OCI-LY3 (cell line): ENCODE data around the gene IZUMO4.

ENCODE experiments used
- CTCF ChIP-seq: fragments of 200-600, 300-600 bp; sonication (generic); IDR thresholded peaks from 2 replicates; pipeline ENCODE4 v1.5.1; 2014; ENCODE audit warnings: antibody characterized with exemption, low read length, low read depth
- EZH2phosphoT487 ChIP-seq: fragments of 200-600 bp; shearing (Covaris generic); IDR thresholded peaks from 2 replicates; pipeline ENCODE4 v1.6.1; 2018; ENCODE audit warnings: antibody characterized with exemption, mixed run types, low read depth

GRCh38 chr19:2097886-2098327 is 1.2 kb downstream of the IZUMO4 start:
- TF ChIP-seq CTCF (no peak), EZH2phosphoT487 (no peak)
